Calu3 (cell line): ENCODE data around the gene GJA10. TPM values are rescaled to one million over a fixed set of nuclear protein-coding genes. Genes with fewer than 3 reads are reported as not detected.

Source experiments
- BruUV-seq: library from RNA; stranded (reverse); fragments of 400-500 nt; replicated peaks from 2 replicates; lab custom pipeline; 2021; lab: Mats Ljungman, UMichigan
- CTCF ChIA-PET: fragments of 300-600 bp; sonication (Branson Sonifier 250); formaldehyde crosslinking; loops from one replicate; lab custom pipeline; 2022; ENCODE audit warnings: antibody characterized with exemption; lab: Charles Lee
- DNase-seq: peaks from one replicate; pipeline ENCODE4 v3.0.0; 2022
- H3K27ac Mint-ChIP-seq: one replicate; pipeline ENCODE4 v1.8.0; 2022; ENCODE audit warnings: mixed read lengths; ENCODE audit not compliant: unreplicated experiment
- H3K27me3 Mint-ChIP-seq: one replicate; pipeline ENCODE4 v1.8.0; 2022; ENCODE audit warnings: mixed read lengths; ENCODE audit not compliant: unreplicated experiment
- H3K36me3 Mint-ChIP-seq: one replicate; pipeline ENCODE4 v1.8.0; 2022; ENCODE audit warnings: mild to moderate bottlenecking, moderate library complexity, mixed read lengths; ENCODE audit not compliant: insufficient read depth, unreplicated experiment
- H3K4me1 Mint-ChIP-seq: one replicate; pipeline ENCODE4 v1.8.0; 2022; ENCODE audit warnings: mild to moderate bottlenecking, low read depth, mixed read lengths; ENCODE audit not compliant: unreplicated experiment
- H3K4me3 Mint-ChIP-seq: one replicate; pipeline ENCODE4 v1.8.0; 2022; ENCODE audit warnings: mild to moderate bottlenecking, low read depth, moderate library complexity, mixed read lengths; ENCODE audit not compliant: unreplicated experiment
- H3K9me3 Mint-ChIP-seq: one replicate; pipeline ENCODE4 v1.8.0; 2022; ENCODE audit warnings: low read depth, mixed read lengths; ENCODE audit not compliant: unreplicated experiment
- intact Hi-C: fragments of 100-400 bp; cut with micrococcal nuclease; formaldehyde crosslinking; loops from one replicate; pipeline ENCODE4 v1.10.0; 2022; ENCODE audit not compliant: unreplicated experiment
- total RNA-seq: library from RNA; stranded (reverse); gene quantifications from 2 replicates; pipeline ENCODE4 v1.2.3, GENCODE V29; 2022
- TF ChIP-seq, protein P1 (sequence below): fragments of 200-600 bp; IDR thresholded peaks from one replicate; pipeline ENCODE4 v1.8.0; 2022; ENCODE audit warnings: antibody characterized with exemption; ENCODE audit not compliant: unreplicated experiment

Gene GJA10
- total RNA-seq, 1 experiment from 2014 or later: not detected

- Mint-ChIP-seq H3K4me1 (no peaks in the 10 kb centered on the region), H3K9me3 (peaks cover 4% of the 10 kb centered on the region), H3K36me3 (peaks cover 51% of the 10 kb centered on the region), H3K27ac (no peak overlapping the region), H3K4me3 (no peak overlapping the region), H3K27me3 (no peaks in the 10 kb centered on the region)
- CTCF ChIA-PET: no interaction called here
- intact Hi-C loops: no loop called here
- TF ChIP-seq, protein P1, sequence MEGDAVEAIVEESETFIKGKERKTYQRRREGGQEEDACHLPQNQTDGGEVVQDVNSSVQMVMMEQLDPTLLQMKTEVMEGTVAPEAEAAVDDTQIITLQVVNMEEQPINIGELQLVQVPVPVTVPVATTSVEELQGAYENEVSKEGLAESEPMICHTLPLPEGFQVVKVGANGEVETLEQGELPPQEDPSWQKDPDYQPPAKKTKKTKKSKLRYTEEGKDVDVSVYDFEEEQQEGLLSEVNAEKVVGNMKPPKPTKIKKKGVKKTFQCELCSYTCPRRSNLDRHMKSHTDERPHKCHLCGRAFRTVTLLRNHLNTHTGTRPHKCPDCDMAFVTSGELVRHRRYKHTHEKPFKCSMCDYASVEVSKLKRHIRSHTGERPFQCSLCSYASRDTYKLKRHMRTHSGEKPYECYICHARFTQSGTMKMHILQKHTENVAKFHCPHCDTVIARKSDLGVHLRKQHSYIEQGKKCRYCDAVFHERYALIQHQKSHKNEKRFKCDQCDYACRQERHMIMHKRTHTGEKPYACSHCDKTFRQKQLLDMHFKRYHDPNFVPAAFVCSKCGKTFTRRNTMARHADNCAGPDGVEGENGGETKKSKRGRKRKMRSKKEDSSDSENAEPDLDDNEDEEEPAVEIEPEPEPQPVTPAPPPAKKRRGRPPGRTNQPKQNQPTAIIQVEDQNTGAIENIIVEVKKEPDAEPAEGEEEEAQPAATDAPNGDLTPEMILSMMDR: no peak
- DNase-seq: no peak
- no TSS peak for BruUV-seq
Observed at GRCh38 chr6:89862273-89862672, 32.0 kb upstream of the GJA10 start.

DNA sequence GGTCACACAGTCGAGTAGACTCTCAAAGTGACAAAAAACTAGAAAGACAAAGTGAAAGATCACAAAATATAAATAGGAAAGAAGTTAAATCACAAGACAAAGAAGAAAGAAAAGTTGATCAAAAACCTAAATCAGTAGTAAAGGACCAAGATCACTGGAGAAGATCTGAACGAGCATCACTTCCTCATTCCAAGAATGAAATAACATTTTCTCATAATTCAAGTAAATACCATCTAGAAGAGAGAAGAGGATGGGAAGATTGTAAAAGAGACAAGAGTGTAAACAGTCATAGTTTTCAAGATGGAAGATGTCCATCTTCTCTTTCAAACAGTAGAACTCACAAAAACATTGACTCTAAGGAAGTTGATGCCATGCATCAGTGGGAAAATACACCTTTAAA lies 31.6 kb upstream of the GJA10 start:
- Mint-ChIP-seq H3K36me3 (peaks cover 55% of the 10 kb centered on the region), H3K9me3 (peaks cover 4% of the 10 kb centered on the region), H3K4me3 (no peak overlapping the region), H3K27me3 (no peaks in the 10 kb centered on the region), H3K27ac (no peak overlapping the region), H3K4me1 (no peaks in the 10 kb centered on the region)
- TF ChIP-seq, protein P1: no peak
- intact Hi-C loops: no loop called here
- DNase-seq: no peak
- CTCF ChIA-PET: no interaction called here
- TSS peak; percentile 54 for BruUV-seq

DNA sequence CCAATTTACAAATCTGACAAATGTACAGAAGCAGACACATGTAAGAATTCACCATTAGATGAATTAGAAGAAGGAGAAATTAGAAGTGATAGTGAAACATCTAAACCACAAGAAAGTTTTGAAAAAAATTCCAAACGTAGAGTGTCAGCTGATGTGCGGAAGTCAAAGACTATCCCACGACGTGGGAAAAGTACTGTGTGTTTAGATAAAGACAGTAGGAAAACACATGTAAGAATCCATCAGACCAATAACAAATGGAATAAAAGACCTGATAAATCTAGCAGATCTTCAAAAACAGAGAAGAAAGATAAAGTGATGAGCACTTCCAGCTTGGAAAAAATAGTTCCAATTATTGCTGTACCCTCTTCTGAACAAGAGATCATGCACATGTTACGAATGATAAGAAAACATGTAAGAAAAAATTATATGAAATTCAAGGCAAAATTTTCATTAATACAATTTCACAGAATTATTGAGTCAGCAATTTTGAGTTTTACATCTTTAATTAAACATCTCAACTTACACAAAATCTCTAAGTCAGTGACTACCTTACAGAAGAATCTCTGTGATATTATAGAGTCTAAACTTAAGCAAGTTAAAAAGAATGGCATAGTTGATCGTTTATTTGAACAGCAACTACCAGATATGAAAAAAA lies 28.1 kb upstream of the GJA10 start:
- no TSS peak for BruUV-seq
- H3K27ac Mint-ChIP-seq: no peak overlapping the region
- peaks cover 4% of the 10 kb centered on the region for H3K9me3 Mint-ChIP-seq
- intact Hi-C loops: no loop called here
- no peaks in the 10 kb centered on the region for H3K27me3 Mint-ChIP-seq
- CTCF ChIA-PET: no interaction called here
- TF ChIP-seq, protein P1: no peak
- H3K36me3 Mint-ChIP-seq: peaks cover 34% of the 10 kb centered on the region
- no peak for DNase-seq
- no peaks in the 10 kb centered on the region for H3K4me1 Mint-ChIP-seq
- no peak overlapping the region for H3K4me3 Mint-ChIP-seq

DNA sequence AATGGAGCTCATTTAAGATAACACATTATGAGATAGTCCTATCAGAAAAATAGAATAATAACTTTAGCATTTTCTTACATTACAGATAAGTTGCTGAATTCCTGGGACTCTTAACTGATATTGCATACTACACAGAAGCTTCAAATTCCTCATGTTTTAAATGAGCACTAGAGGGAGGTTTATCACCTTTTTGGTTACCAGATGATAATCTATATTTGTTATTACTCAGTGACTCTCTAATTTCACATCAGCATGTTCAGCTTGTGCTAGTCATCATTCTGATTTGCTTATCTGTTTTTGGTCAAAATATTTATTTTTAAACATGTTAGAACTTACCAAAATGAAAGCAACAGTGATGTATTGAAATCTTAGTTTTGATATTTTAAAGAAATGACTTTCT lies 20.5 kb upstream of the GJA10 start:
- no peak overlapping the region for H3K27ac Mint-ChIP-seq
- no TSS peak for BruUV-seq
- no peaks in the 10 kb centered on the region for H3K36me3 Mint-ChIP-seq
- intact Hi-C loops: no loop called here
- DNase-seq: no peak
- no peaks in the 10 kb centered on the region for H3K4me1 Mint-ChIP-seq
- no peaks in the 10 kb centered on the region for H3K9me3 Mint-ChIP-seq
- no peak overlapping the region for H3K4me3 Mint-ChIP-seq
- TF ChIP-seq, protein P1: no peak
- H3K27me3 Mint-ChIP-seq: no peaks in the 10 kb centered on the region
- CTCF ChIA-PET: no interaction called here
